Activated naive CD4-positive, alpha-beta T cell (primary cell): ENCODE measurements around the gene IL17RA.

Source experiments
- DNase-seq, 4 experiments: peaks; one replicate each; lab custom pipeline; 2025; lab: John Stamatoyannopoulos, UW

The IL17RA gene

GRCh38 chr22:17106161-17106784 is 21.5 kb downstream of the IL17RA start:
- no peak for DNase-seq

- peak in 1 of 4 experiments; percentile 17 for DNase-seq
These were observed 22.2 kb downstream of the IL17RA start for GRCh38 chr22:17106785-17107546.

- no peak for DNase-seq
These were observed 22.7 kb downstream of the IL17RA start for GRCh38 chr22:17107547-17107810.

- no peak for DNase-seq
These were observed 23.7 kb downstream of the IL17RA start for GRCh38 chr22:17108256-17109112.

GRCh38 chr22:17109113-17109865 is 24.5 kb downstream of the IL17RA start:
- no peak for DNase-seq

GRCh38 chr22:17109976-17110375 is 25.2 kb downstream of the IL17RA start:
- DNase-seq: no peak

GRCh38 chr22:17110791-17111550 is 26.2 kb downstream of the IL17RA start:
- DNase-seq: no peak

GRCh38 chr22:17112491-17113042 is 27.8 kb downstream of the IL17RA start:
- DNase-seq: no peak

GRCh38 chr22:17113600-17113999 is 28.8 kb downstream of the IL17RA start:
- no peak for DNase-seq

- no peak for DNase-seq
These were observed 29.5 kb downstream of the IL17RA start for GRCh38 chr22:17114173-17114897.

GRCh38 chr22:17114898-17115235 is 30.1 kb downstream of the IL17RA start:
- DNase-seq: no peak

GRCh38 chr22:17115236-17115635 is 30.4 kb downstream of the IL17RA start:
- DNase-seq: no peak

- DNase-seq: no peak
These were observed 31.3 kb downstream of the IL17RA start for GRCh38 chr22:17115945-17116565.

- DNase-seq: no peak
These were observed 32.0 kb downstream of the IL17RA start for GRCh38 chr22:17116572-17117330.

GRCh38 chr22:17117400-17117799 is 32.6 kb downstream of the IL17RA start:
- no peak for DNase-seq

- no peak for DNase-seq
These were observed 33.1 kb downstream of the IL17RA start for GRCh38 chr22:17117890-17118289.

- DNase-seq: no peak
These were observed 33.5 kb downstream of the IL17RA start for GRCh38 chr22:17118342-17118741.

- DNase-seq: no peak
These were observed 34.8 kb downstream of the IL17RA start for GRCh38 chr22:17119481-17120202.

GRCh38 chr22:17120281-17120680 is 35.5 kb downstream of the IL17RA start:
- peak in 2 of 4 experiments; percentile 11 to 55 for DNase-seq
